GM18870 (cell line): Measurements from ENCODE around the gene ARID1A.
A peak's percentile ranks its signal among the peaks of the same experiment; 100 is the strongest.
"Not testable (repeated sequence)": the region's sequence is repeated elsewhere in the genome, so short reads cannot be mapped to it uniquely, and the experiment has no call there.

Experiments
- ATAC-seq: cut with Tn5 transposase; IDR thresholded peaks from one replicate; pipeline ENCODE4 v1.9.1; 2021; ENCODE audit warnings: moderate library complexity; ENCODE audit not compliant: unreplicated experiment

The ARID1A gene

GRCh38 chr1:26697978-26698849 is 2.4 kb downstream of the ARID1A start:
- ATAC-seq, result peak; percentile 38

GRCh38 chr1:26700711-26701110 is 4.9 kb downstream of the ARID1A start:
- ATAC-seq, result no peak

DNA sequence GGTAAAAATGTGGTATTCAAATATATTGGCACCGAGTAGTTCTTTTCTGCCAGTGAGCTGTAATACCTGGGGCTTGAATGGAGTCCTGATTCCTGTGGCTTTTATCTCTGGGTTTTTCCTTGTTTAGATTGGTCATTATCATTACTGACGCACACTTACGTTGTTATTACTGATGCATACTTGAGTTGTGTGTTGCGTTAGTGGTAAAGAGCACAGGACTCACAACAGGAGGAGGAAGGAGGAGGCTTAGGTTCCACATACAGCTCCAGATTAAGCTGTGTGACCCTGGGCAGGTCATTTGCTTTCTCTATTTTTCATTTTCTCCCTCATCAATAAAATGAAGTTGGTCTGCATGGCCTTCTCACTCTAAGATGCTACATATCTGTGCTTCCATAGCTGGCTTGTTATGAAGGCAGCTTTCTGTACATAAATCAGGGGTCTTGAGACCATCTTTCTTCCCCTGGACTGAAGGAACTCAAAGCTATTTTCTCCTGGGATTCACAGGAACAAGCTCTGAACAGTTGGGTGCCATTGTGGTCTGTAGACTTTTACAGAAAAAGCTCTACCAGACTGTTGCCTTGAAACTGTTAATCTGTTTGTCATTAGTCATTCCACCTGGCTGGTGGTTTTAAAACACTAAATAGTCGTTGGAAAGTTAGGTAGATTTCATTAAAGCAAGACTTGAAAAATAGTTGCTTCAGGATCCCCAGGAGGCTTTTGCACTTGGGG is 5.6 kb downstream of the ARID1A start:
- ATAC-seq, result no peak

DNA sequence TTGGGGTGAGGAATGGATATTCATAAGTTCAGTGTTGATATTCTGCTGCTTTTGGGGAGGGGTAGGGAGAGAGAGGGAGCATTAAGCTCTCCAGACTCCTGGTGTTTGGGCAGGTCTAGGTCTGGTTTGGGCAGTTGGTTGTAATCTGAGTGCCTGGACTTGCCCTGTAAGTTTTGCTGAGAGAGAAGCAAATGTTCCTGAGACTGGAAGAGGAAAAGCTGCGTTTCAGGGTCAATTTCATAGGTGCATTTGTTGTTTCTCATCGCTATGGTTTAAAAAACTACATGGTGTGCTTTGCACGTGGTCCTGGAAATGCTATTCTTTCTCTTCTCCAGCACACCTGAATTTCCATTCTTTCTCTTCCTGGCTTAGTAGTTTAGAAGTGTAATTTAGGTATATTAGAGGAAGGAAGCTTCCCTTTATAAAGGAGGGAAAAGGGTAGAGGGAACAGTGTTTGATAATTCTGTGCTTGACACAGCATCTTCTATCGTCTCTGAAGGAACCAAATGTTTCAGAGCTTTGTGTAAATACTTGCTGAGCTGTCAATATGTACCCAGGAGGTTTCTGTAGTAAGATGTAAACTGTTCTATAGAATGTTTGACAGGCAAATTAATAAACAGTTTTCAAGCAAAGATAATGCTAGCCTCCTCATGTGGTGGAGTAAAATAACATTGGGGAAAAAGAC is 6.3 kb downstream of the ARID1A start:
- ATAC-seq, result no peak

- no peak for ATAC-seq
These were observed 6.8 kb downstream of the ARID1A start for GRCh38 chr1:26702680-26703038.

DNA sequence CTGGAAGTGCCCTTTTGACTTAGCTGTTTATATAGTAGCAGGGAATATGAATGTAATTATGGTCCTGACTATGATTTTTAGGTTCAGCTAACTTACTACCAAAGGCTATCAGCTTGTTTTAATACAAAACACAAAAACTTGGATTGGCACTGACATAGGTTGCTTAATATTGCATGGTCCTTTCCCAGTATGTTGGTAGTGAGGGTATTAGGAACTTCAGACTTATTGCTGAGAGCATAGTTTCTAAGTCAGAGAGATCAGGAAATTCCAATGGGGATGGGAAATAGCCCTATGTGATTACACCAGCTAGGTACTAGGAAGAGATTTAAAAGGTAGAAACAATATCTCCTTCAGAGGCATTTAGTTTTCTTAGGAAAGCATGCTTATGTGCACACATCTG is 7.7 kb downstream of the ARID1A start:
- ATAC-seq, result no peak

- ATAC-seq, result no peak
These were observed 8.8 kb downstream of the ARID1A start for GRCh38 chr1:26704629-26705028.

DNA sequence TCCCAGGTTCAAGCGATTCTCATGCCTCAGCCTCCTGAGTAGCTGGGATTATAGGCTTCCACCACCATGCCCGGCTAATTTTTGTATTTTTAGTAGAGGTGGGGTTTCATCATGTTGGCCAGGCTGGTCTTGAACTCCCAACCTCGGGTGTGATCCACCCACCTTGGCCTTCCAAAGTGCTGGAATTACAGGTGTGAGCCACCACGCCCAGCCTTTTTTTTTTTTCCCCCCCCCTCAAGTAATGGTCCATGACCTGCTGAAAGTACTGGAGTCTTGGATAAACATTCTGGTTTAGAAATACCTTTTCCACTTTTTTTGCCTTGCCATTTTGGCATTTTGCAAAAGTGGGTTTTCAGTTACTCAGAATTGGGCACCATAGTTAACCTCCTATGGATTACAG is 9.4 kb downstream of the ARID1A start:
- not testable (repeated sequence) for ATAC-seq

DNA sequence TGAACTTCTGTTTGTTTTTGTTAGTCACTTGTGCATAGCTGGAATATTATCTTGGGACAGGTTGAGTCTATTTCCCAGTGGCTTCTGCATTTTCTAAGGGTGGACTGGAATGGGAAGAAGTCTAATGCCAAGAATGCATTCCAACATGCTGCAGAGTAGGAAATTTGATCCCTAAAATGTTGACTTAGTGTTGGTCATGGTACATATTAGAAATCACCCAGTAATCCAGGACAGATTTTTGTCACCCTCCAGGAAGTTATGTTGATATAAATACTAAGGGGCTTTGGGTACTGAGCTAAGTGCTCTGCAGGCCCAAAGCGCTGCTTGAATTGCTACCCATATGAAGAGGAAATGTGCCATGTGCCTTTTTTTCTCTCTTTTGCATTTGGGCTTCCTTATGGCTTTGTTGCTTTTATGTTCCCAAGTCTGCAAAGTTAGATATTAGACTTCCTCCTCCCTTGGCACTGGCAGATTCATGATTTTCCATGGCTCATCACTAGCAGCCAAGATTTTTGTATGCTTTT is 10.0 kb downstream of the ARID1A start:
- ATAC-seq, result no peak

- no peak for ATAC-seq
These were observed 10.5 kb downstream of the ARID1A start for GRCh38 chr1:26706315-26706714.

GRCh38 chr1:26710811-26711210 is 15.0 kb downstream of the ARID1A start:
- no peak for ATAC-seq

GRCh38 chr1:26711777-26712176 is 16.0 kb downstream of the ARID1A start:
- ATAC-seq, result no peak

DNA sequence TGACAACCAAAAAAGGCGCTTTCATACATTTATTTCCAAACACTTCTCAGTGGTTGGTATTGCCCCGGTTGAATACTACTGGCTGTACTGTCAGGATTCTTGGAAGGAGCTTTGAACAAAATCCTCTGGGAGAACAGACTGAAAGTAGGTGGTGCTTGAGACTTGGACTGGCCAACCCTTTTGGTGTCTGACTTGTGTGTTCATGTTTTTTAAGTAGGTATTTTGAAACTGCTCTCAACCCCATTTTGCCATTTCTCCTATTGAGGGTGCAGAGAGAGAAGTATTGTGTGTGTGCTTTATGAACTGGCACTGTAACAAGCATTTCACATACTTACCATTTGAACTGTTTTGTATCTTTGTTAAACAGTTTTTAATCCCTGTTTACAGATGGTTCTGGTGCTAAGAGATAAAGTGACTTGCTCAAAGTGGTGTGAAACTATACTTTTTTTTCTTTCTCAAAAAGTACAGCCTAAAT is 21.2 kb downstream of the ARID1A start:
- ATAC-seq, result no peak

DNA sequence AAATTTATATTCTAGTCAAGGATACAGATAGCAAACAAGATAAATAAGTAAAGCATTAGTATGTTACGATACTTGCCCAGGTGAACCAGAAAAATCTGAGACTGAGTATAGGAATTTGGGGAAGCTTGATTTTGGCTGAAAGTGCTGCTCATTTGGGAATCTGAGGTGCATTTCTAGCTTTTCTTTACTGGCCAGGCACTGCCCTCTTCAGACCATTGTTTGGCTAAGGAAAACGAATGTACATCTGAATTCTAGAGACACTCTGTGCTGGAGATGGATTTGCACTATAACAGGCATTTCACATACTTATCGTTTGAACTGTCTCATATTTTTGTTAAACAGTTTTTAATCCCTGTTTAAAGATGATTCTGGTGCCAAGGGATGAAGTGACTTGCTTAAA is 23.4 kb downstream of the ARID1A start:
- no peak for ATAC-seq

GRCh38 chr1:26721669-26722355 is 26.0 kb downstream of the ARID1A start:
- ATAC-seq, result no peak

DNA sequence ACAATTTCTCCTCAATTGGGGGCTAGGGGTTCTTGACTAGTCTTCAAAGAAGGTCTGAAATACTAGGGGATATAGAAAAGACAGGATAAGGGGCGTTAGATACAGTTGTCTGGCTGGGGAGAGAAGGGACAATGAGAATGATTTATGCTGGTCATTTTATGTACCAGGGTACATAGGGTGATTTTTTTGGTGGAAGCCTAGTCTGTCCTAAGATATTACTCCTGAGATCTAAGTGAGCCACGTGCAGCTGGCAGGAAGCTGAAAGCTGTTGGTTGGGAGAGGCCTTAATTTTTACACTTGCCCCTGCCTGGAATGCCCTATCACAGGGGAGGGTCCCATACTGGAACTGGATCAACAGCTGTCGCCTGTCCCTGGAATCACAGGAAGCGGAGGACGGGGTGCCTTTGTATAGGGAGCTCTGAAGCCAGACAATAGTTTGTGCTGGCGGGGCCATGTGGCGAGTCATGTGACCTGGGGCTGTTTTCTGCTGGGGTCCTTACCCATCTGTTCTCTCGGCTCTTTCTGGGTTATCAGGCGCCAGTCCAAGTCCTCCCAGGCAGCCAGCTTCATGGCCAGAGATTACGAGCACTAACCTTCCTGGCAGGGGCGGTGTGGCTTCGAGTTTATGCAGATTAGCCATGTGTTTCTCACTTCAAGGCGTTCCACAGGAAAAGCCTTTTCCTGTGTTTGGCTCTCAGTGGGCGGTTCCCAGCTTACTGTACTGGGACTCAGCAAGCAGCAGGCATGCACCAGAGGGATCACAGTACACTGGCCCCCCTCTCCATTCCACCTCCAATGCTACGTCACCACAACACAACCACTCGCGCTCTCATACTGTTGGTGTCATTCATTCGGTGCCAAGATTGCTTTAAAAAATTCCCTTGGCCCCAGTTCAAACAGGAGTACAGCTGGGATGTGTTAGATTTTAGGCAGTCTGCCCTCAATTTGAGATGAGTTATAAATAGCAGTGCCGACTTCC is 27.5 kb downstream of the ARID1A start:
- no peak for ATAC-seq

GRCh38 chr1:26724118-26724517 is 28.3 kb downstream of the ARID1A start:
- ATAC-seq, result no peak

DNA sequence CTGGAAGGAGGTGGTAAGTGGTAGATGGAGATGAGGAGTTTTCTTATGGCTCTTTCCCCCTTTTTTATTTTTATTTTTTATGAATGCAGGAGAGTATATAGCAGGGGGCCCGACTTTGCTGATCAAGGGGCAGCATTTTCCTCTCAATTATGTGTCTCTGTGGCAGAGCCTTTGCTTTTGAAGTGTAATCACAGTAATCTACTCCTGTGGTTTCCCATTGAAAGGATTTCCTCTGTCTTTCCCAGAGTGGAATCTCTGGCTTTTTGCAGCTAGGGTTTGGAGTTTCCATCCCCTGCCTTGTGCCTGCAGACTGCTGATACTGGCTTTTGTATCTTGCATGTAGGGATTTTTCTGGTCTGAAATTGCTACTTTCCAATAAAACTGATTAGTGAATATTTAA is 29.1 kb downstream of the ARID1A start:
- ATAC-seq, result no peak

- ATAC-seq, result not testable (repeated sequence)
These were observed 30.1 kb downstream of the ARID1A start for GRCh38 chr1:26725904-26726303.

GRCh38 chr1:26726784-26727183 is 31.0 kb downstream of the ARID1A start:
- ATAC-seq, result no peak
